ENCODE results near the gene NUDT19.

The NUDT19 gene

DNA sequence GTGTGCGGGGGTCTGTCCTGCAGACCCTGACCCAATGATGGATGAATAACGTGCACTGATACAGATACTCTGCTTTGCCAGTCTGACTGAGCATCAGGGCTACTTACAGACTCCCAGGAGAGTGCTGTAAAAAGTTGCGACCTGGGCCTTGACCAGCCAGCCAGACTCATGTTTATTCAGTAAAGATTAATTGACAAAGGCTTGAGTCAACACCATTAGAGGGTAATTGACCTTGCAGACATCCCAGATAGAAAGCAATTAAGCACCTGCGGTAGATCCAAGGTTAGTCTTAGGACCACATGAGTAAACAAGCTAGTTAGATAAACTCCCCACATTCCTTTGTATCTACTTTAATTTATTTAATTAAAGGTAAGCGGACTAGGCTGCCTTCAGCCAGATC is 10.4 kb downstream of the NUDT19 start (continued):
- TF ChIP-seq, protein P1, sequence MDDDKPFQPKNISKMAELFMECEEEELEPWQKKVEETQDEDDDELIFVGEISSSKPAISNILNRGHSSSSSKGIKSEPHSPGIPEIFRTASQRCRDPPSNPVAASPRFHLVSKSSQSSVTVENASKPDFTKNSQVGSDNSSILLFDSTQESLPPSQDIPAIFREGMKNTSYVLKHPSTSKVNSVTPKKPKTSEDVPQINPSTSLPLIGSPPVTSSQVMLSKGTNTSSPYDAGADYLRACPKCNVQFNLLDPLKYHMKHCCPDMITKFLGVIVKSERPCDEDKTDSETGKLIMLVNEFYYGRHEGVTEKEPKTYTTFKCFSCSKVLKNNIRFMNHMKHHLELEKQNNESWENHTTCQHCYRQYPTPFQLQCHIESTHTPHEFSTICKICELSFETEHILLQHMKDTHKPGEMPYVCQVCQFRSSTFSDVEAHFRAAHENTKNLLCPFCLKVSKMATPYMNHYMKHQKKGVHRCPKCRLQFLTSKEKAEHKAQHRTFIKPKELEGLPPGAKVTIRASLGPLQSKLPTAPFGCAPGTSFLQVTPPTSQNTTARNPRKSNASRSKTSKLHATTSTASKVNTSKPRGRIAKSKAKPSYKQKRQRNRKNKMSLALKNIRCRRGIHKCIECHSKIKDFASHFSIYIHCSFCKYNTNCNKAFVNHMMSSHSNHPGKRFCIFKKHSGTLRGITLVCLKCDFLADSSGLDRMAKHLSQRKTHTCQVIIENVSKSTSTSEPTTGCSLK (tag by site-specific recombination; IDR thresholded peaks at IDR 0.05): no peak
- no peak for TF ChIP-seq KLF10 (tag by site-specific recombination; IDR thresholded peaks at IDR 0.05)
- no peak for TF ChIP-seq ZNF416 (tag by site-specific recombination; IDR thresholded peaks at IDR 0.05)
- no peak for TF ChIP-seq ZNF184 (tag by site-specific recombination; IDR thresholded peaks at IDR 0.05)
- 0 out of 2 replicates have a peak, but pooled peaks have one; percentile 5 for TF ChIP-seq ZNF596 (tag by site-specific recombination; IDR thresholded peaks at IDR 0.05)
- TF ChIP-seq PRDM2 (tag by site-specific recombination; IDR thresholded peaks at IDR 0.05; ENCODE audit: borderline replicate concordance): no peak
- peak; percentile 49 for TF ChIP-seq ZXDB (tag by site-specific recombination; IDR thresholded peaks at IDR 0.05)
- TF ChIP-seq ZNF558 (tag by site-specific recombination; IDR thresholded peaks at IDR 0.05): peak; percentile 15; the same call in 1 of the 2 replicates
- no peak for TF ChIP-seq ZNF449 (tag by site-specific recombination; IDR thresholded peaks at IDR 0.05)
- no peak; the same call in 1 of the 2 replicates for TF ChIP-seq ZNF302 (tag by site-specific recombination; IDR thresholded peaks at IDR 0.05; ENCODE audit: low read depth)
- no peak for TF ChIP-seq ZNF626 (tag by site-specific recombination; IDR thresholded peaks at IDR 0.05)
- TF ChIP-seq HOXA7 (CRISPR knock-in tag; IDR thresholded peaks at IDR 0.05; ENCODE audit: borderline replicate concordance): no peak
- TF ChIP-seq TRIM28 (IDR thresholded peaks at IDR 0.05; ENCODE audit: borderline replicate concordance, low read length): 0 out of 2 replicates have a peak, but pooled peaks have one; percentile 42
- peak; percentile 64 for TF ChIP-seq IKZF3 (tag by site-specific recombination; IDR thresholded peaks at IDR 0.05)
- TF ChIP-seq ZNF221 (tag by site-specific recombination; IDR thresholded peaks at IDR 0.05; ENCODE audit: borderline replicate concordance): no peak
- no peak for TF ChIP-seq GFI1B (tag by site-specific recombination; IDR thresholded peaks at IDR 0.05)
- TF ChIP-seq ZNF677 (tag by site-specific recombination; IDR thresholded peaks at IDR 0.05): no peak
- TF ChIP-seq, protein P2, sequence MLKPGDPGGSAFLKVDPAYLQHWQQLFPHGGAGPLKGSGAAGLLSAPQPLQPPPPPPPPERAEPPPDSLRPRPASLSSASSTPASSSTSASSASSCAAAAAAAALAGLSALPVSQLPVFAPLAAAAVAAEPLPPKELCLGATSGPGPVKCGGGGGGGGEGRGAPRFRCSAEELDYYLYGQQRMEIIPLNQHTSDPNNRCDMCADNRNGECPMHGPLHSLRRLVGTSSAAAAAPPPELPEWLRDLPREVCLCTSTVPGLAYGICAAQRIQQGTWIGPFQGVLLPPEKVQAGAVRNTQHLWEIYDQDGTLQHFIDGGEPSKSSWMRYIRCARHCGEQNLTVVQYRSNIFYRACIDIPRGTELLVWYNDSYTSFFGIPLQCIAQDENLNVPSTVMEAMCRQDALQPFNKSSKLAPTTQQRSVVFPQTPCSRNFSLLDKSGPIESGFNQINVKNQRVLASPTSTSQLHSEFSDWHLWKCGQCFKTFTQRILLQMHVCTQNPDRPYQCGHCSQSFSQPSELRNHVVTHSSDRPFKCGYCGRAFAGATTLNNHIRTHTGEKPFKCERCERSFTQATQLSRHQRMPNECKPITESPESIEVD (tag by site-specific recombination; IDR thresholded peaks at IDR 0.05): no peak; the same call in 1 of the 2 replicates
- no peak for TF ChIP-seq ZFHX2 (tag by site-specific recombination; conservative IDR thresholded peaks at IDR 0.05)
- no peak for TF ChIP-seq RBAK (tag by site-specific recombination; IDR thresholded peaks at IDR 0.05)
- peak; percentile 57; the same call in 1 of the 2 replicates for TF ChIP-seq ZNF843 (tag by site-specific recombination; IDR thresholded peaks at IDR 0.05)
- no peak for TF ChIP-seq ZNF26 (tag by site-specific recombination; IDR thresholded peaks at IDR 0.05)
- no peak for TF ChIP-seq ZNF747 (tag by site-specific recombination; IDR thresholded peaks at IDR 0.05)
- no peak for TF ChIP-seq ZNF423 (tag by site-specific recombination; IDR thresholded peaks at IDR 0.05)

All from HEK293 (cell line).